Caco-2 (cell line): ENCODE results near the gene PPP1R13L. TPM values are rescaled to one million over a fixed set of nuclear protein-coding genes. Genes with fewer than 3 reads are reported as not detected.

Experiments
- BruUV-seq: library from RNA; stranded (reverse); fragments of 400-500 nt; replicated peaks from 2 replicates; lab custom pipeline; 2021; lab: Mats Ljungman, UMichigan
- CTCF ChIA-PET: fragments of 300-600 bp; sonication (Branson Sonifier 250); formaldehyde crosslinking; loops from one replicate; lab custom pipeline; 2022; ENCODE audit warnings: antibody characterized with exemption; lab: Charles Lee
- POLR2A ChIA-PET: fragments of 300-600 bp; sonication (Branson Sonifier 250); formaldehyde crosslinking; loops from one replicate; lab custom pipeline; 2022; ENCODE audit warnings: antibody characterized with exemption; lab: Charles Lee
- DNase-seq, 2 experiments: peaks; one replicate each; pipeline versions ENCODE4 v3.0.0 to v3.0.0-alpha.2; 2020 to 2022
- H3K27me3 ChIP-seq: replicated peaks from 2 replicates; pipeline ENCODE4 v1.6.0; 2011; ENCODE audit warnings: low read length; ENCODE audit not compliant: control insufficient read depth, insufficient read depth
- H3K36me3 ChIP-seq: 2 replicates; pipeline ENCODE4 v1.5.1; 2011; ENCODE audit warnings: low read length; ENCODE audit not compliant: control insufficient read depth, insufficient read depth
- H3K4me1 ChIP-seq: fragments of 250-450 bp; sonication (Bioruptor Pico); 2 replicates; pipeline ENCODE4 v1.5.1; 2020; ENCODE audit warnings: mild to moderate bottlenecking
- H3K4me3 ChIP-seq: 2 replicates; pipeline ENCODE4 v1.5.1; 2011; ENCODE audit warnings: low read depth, mild to moderate bottlenecking, control low read depth, low read length
- H3K9me3 ChIP-seq: fragments of 250-450 bp; sonication (Bioruptor Pico); 2 replicates; pipeline ENCODE4 v1.5.1; 2020; ENCODE audit warnings: mild to moderate bottlenecking, moderate library complexity
- H3K27ac Mint-ChIP-seq: one replicate; pipeline ENCODE4 v1.8.0; 2022; ENCODE audit warnings: mixed read lengths; ENCODE audit not compliant: unreplicated experiment
- H3K27me3 Mint-ChIP-seq: one replicate; pipeline ENCODE4 v1.8.0; 2022; ENCODE audit warnings: mixed read lengths; ENCODE audit not compliant: insufficient read depth, unreplicated experiment
- H3K36me3 Mint-ChIP-seq: one replicate; pipeline ENCODE4 v1.8.0; 2022; ENCODE audit warnings: mild to moderate bottlenecking, mixed read lengths; ENCODE audit not compliant: insufficient read depth, unreplicated experiment
- H3K4me1 Mint-ChIP-seq: one replicate; pipeline ENCODE4 v1.8.0; 2022; ENCODE audit warnings: low read depth, mixed read lengths; ENCODE audit not compliant: unreplicated experiment
- H3K4me3 Mint-ChIP-seq: one replicate; pipeline ENCODE4 v1.8.0; 2022; ENCODE audit warnings: mild to moderate bottlenecking, moderate library complexity, mixed read lengths; ENCODE audit not compliant: unreplicated experiment
- H3K9me3 Mint-ChIP-seq: one replicate; pipeline ENCODE4 v1.8.0; 2022; ENCODE audit warnings: mixed read lengths; ENCODE audit not compliant: unreplicated experiment
- CTCF ChIP-seq, 2 experiments: fragments of 200-600 bp in 1 of 2; IDR thresholded peaks; 1 replicate in 1 of 2; 2 replicates in 1 of 2; pipeline versions ENCODE4 v1.5.1 to v1.8.0; 2011 to 2022; ENCODE audit warnings: antibody characterized with exemption in 1 of 2, control low read depth in 1 of 2, inconsistent platforms in 1 of 2, low read depth in 1 of 2, low read length in 1 of 2, mild to moderate bottlenecking in 1 of 2, moderate library complexity in 1 of 2; ENCODE audit not compliant: insufficient read depth in 1 of 2, severe bottlenecking in 1 of 2, unreplicated experiment in 1 of 2
- intact Hi-C: fragments of 100-400 bp; cut with micrococcal nuclease; formaldehyde crosslinking; loops from one replicate; pipeline ENCODE4 v1.10.0; 2022; ENCODE audit not compliant: unreplicated experiment
- total RNA-seq: library from RNA; stranded (reverse); gene quantifications from 2 replicates; pipeline ENCODE4 v1.2.3, GENCODE V29; 2022

Gene PPP1R13L
- total RNA-seq, 1 experiment from 2014 or later, result 65.8 TPM

- no peak for TF ChIP-seq CTCF (IDR thresholded peaks at IDR 0.05; ENCODE audit: insufficient read depth in 1 of 2, low read depth in 1 of 2, low read length in 1 of 2, severe bottlenecking in 1 of 2, unreplicated experiment in 1 of 2)
- H3K36me3 ChIP-seq, result no peaks in the 10 kb centered on the region
- no TSS peak for BruUV-seq
- H3K36me3 Mint-ChIP-seq, result peaks cover 21% of the 10 kb centered on the region
- H3K4me3 ChIP-seq, result peak overlapping the region; percentile 61
- H3K9me3 ChIP-seq, result no peaks in the 10 kb centered on the region
- H3K4me1 ChIP-seq, result peaks cover 25% of the 10 kb centered on the region
- peak overlapping the region; percentile 88 for H3K27ac Mint-ChIP-seq
- DNase-seq, result no peak
- no peaks in the 10 kb centered on the region for H3K27me3 ChIP-seq
- peaks cover 23% of the 10 kb centered on the region for H3K4me1 Mint-ChIP-seq
- intact Hi-C loops, result loop anchor here (2.0 kb wide), 1 partner anchor 15 kb away; no protein-coding TSS in a partner anchor
- H3K9me3 Mint-ChIP-seq, result no peaks in the 10 kb centered on the region
- H3K4me3 Mint-ChIP-seq, result peak overlapping the region; percentile 84
- CTCF ChIA-PET, result interaction anchor here (0.6 to 3.0 kb wide), 13 partner anchors 8 to 202 kb away, joined by 3 to 261 read pairs (median 10); partner anchors contain the start of gene FOSB
- H3K27me3 Mint-ChIP-seq, result no peaks in the 10 kb centered on the region
- POLR2A ChIA-PET, result interaction anchor here (1.0 to 1.3 kb wide), 5 partner anchors 27 to 38 kb away, joined by 3 to 15 read pairs (median 12); partner anchors contain the start of gene FOSB
Observed at GRCh38 chr19:45440259-45440638, 35.4 kb upstream of the PPP1R13L start.

- no TSS peak for BruUV-seq
- H3K9me3 ChIP-seq, result no peaks in the 10 kb centered on the region
- H3K4me1 Mint-ChIP-seq, result peaks cover 21% of the 10 kb centered on the region
- CTCF ChIA-PET, result interaction anchor here (0.5 to 3.0 kb wide), 29 partner anchors 9 to 534 kb away, joined by 3 to 261 read pairs (median 5); partner anchors contain the start of genes BLOC1S3, ERCC1, FOSB and PPP1R13L
- peak; percentile 95 to 99 for TF ChIP-seq CTCF (IDR thresholded peaks at IDR 0.05; ENCODE audit: insufficient read depth in 1 of 2, low read depth in 1 of 2, low read length in 1 of 2, severe bottlenecking in 1 of 2, unreplicated experiment in 1 of 2)
- DNase-seq, result peak; percentile 69 to 89
- H3K27me3 ChIP-seq, result no peaks in the 10 kb centered on the region
- peak overlapping the region; percentile 61 for H3K4me3 ChIP-seq
- H3K4me3 Mint-ChIP-seq, result peak overlapping the region; percentile 84
- POLR2A ChIA-PET, result interaction anchor here (0.6 to 1.3 kb wide), 5 partner anchors 28 to 46 kb away, joined by 3 to 15 read pairs (median 12); partner anchors contain the start of gene FOSB
- H3K4me1 ChIP-seq, result peaks cover 20% of the 10 kb centered on the region
- H3K36me3 ChIP-seq, result no peaks in the 10 kb centered on the region
- H3K36me3 Mint-ChIP-seq, result peaks cover 21% of the 10 kb centered on the region
- no peaks in the 10 kb centered on the region for H3K27me3 Mint-ChIP-seq
- no peaks in the 10 kb centered on the region for H3K9me3 Mint-ChIP-seq
- peak overlapping the region; percentile 88 for H3K27ac Mint-ChIP-seq
- intact Hi-C loops, result loop anchor here (1.0 to 2.0 kb wide), 3 partner anchors 15 to 39 kb away; no protein-coding TSS in a partner anchor
Observed at GRCh38 chr19:45439569-45440258, 34.8 kb upstream of the PPP1R13L start.

- no peak for TF ChIP-seq CTCF (IDR thresholded peaks at IDR 0.05; ENCODE audit: insufficient read depth in 1 of 2, low read depth in 1 of 2, low read length in 1 of 2, severe bottlenecking in 1 of 2, unreplicated experiment in 1 of 2)
- Mint-ChIP-seq H3K27ac (no peak overlapping the region), H3K9me3 (no peaks in the 10 kb centered on the region), H3K4me1 (peaks cover 16% of the 10 kb centered on the region), H3K36me3 (peaks cover 21% of the 10 kb centered on the region), H3K4me3 (peak overlapping the region; percentile 84), H3K27me3 (no peaks in the 10 kb centered on the region)
- no peak for DNase-seq
- Histone ChIP-seq H3K9me3 (no peaks in the 10 kb centered on the region), H3K27me3 (no peaks in the 10 kb centered on the region), H3K36me3 (no peaks in the 10 kb centered on the region), H3K4me1 (peaks cover 15% of the 10 kb centered on the region), H3K4me3 (peak overlapping the region; percentile 61)
- intact Hi-C loops, result loop anchor here (1.0 kb wide), 2 partner anchors 30 to 39 kb away; no protein-coding TSS in a partner anchor
- ChIA-PET POLR2A (interaction anchor here (0.6 to 1.3 kb wide), 5 partner anchors 28 to 46 kb away, joined by 3 to 15 read pairs (median 12); partner anchors contain the start of gene FOSB), CTCF (interaction anchor here (0.5 to 3.0 kb wide), 28 partner anchors 9 to 533 kb away, joined by 3 to 261 read pairs (median 5); partner anchors contain the start of genes BLOC1S3, ERCC1, FOSB and PPP1R13L)
- no TSS peak for BruUV-seq
Observed at GRCh38 chr19:45439190-45439568, 34.3 kb upstream of the PPP1R13L start.
